HK-2 (cell line): ENCODE measurements around the gene FNIP1.
"Not testable (repeated sequence)": the region's sequence is repeated elsewhere in the genome, so short reads cannot be mapped to it uniquely, and the experiment has no call there.

Source experiments
- DNase-seq: peaks from one replicate; pipeline ENCODE4 v3.0.0-alpha.2; 2018; ENCODE audit not compliant: unreplicated experiment

Gene FNIP1

GRCh38 chr5:131684595-131684994, 112.2 kb downstream of the FNIP1 start:
- no peak for DNase-seq

- no peak for DNase-seq
Measured at GRCh38 chr5:131684051-131684450, 112.8 kb downstream of the FNIP1 start.

GRCh38 chr5:131682826-131683225, 114.0 kb downstream of the FNIP1 start:
- DNase-seq = no peak

DNA sequence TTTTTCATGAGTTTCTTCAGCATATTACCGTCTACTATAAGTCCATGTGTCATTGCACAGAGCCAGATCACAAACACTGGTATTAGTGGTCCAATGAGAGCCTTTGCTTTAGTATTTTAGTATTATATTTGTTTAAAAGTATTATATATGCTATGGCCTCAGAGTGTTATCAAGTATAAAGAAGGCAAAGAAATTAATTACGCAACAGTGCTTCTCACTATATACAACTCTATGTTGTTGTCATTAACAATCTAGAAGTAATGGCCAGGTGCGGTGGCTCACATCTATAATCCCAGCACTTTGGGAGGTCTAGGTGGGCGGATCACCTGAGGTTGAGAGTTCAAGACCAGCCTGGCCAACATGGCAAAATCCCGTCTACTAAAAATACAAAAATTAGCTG, 114.6 kb downstream of the FNIP1 start:
- DNase-seq = no peak

DNA sequence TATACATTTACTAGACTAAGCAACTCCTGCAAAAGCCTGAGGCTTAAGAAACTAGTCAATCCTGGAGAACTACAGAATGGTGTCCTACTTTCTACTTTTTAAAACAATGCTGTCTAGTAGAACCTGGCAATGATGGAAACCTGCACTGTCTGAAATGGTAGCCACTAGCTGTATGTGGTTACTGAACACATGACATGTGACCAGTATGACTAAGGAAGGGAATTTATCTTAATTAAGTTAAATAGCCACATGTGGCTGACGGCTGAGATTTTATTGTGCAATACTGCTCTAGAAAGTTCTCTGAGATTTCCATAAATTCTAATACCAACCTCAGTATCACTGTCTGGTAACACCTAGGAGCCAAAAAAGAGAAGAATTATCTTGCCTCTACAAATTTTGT, 116.9 kb downstream of the FNIP1 start:
- DNase-seq = no peak

DNA sequence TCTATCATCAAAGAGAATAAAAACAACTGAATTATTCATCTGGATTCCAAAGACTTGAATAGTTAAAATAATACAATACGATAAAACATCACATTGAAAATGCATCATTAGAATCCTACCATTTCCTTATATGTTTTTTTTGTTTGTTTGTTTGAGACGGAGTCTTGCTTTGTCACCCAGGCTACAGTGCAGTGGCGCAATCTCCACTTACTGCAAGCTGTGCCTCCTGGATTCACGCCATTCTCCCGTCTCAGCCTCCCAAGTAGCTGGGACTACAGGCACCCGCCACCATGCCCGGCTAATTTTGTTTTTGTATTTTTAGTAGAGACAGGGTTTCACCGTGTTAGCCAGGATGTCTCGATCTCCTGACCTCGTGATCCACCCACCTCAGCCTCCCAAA, 118.5 kb downstream of the FNIP1 start:
- not testable (repeated sequence) for DNase-seq

DNA sequence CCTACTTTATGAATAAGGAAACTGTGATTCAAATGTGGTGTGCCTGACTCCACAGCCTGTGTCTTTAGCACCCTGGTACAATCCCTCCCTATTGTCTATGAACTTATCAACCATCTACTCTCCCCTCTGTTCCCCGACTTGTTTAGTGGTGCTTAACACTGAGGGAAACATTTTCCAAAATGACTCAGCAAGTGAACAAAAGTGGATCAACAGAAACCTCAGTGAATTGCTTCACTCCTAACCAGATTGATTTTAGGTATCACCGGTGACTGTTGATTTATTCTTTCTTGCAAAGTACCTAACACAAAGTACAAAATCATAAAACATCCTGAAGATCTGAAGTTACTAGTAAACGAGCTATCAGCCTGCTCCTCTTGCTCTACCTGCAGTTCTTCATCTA, 119.7 kb downstream of the FNIP1 start:
- DNase-seq = no peak

- DNase-seq = no peak
Measured at GRCh38 chr5:131672776-131673175, 124.0 kb downstream of the FNIP1 start.

- DNase-seq = no peak
Measured at GRCh38 chr5:131671994-131672655, 124.7 kb downstream of the FNIP1 start.

DNA sequence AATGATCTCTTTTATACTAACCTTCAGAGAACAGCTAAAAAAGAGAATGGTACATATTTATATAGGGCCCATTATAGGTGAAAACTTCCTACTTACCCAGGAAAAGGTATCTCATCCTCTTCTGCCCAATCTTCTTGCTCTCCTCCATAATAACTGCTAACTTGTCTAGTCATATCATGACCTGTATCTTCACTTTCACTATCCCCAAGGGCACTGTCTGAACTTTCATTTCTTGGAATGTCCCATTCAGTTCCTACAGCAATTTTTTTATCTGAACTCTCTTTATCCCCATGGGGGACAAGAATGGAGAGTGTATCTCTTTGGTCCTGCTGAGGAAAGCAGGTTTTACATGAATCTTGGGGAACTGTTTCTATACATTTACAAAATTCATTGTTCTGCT, 125.4 kb downstream of the FNIP1 start:
- DNase-seq = no peak

- DNase-seq = no peak
Measured at GRCh38 chr5:131664929-131665328, 131.9 kb downstream of the FNIP1 start.

DNA sequence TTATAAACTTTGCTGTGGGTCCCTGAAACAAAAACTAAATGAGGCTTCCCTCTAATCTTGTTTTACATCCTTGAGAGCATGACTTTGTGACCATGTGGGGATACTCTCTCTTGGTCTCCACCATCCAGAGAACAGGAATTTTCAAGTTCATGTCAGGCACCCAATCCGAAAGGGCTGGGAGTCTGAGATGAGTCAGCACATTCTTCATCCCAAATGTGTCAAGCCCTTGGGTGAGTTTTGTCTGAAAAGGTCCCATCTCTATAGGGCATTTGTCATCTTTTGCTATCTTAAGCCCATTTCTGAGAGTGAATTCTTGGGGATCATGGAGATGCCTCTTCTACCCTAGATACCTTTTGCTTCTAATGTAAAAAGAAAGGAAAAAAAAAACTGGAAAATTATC, 134.9 kb downstream of the FNIP1 start:
- DNase-seq = no peak

- no peak for DNase-seq
Measured at GRCh38 chr5:131659841-131660240, 137.0 kb downstream of the FNIP1 start.

- DNase-seq = no peak
Measured at GRCh38 chr5:131659290-131659689, 137.5 kb downstream of the FNIP1 start.

GRCh38 chr5:131654776-131655175, 142.0 kb downstream of the FNIP1 start:
- no peak for DNase-seq

GRCh38 chr5:131654309-131654708, 142.5 kb downstream of the FNIP1 start:
- DNase-seq = no peak

DNA sequence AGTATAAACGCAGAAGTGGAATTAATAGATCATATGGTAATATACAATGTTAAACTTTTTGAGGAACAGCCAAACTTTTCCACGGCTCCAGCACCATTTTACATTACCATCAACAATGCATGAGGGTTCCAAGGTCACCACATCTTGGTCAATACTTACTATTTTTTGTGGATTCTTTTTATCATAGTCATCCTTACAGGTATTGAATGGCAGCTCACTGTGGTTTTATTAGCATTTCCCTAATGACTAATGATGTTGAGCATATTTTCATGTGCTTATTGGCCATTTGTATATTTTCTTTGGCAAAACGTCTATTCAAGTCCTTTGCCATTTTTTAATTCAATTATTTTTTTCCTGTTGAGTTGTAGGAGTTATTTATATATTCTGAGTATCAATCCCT, 147.7 kb downstream of the FNIP1 start:
- DNase-seq = no peak

DNA sequence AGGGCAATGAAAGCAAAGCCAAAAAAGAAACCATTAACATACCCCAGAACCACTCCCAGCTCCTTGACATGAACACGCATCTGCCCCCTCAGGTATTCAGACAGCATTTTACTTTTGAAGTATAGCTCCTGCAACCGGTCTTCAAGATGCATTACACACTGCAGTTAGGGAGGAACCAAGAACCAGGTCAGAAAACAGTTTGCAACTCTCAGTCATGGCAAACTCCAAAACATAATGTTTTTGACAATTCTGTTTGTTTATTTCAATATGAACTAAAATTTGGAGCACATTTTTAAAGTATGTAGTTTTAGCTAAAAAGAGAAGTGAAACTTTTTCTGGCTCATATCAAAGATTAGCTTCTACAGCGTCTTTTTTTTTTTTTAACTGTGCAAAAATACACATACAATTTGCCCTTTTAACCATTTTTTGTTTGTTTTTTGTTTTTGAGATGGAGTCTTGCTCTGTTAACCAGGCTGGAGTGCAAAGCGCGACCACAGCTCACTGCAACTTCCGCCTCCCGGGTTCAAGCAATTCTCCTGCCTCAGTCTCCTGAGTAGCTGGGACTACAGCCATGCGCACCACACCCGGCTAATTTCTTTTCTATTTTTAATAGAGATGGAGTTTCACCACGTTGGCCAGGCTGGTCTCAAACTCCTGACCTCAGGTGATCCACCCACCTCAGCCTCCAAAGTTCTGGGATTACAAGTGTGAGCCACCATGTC, 149.6 kb downstream of the FNIP1 start:
- no peak for DNase-seq

- no peak for DNase-seq
Measured at GRCh38 chr5:131644822-131645221, 152.0 kb downstream of the FNIP1 start.

GRCh38 chr5:131644370-131644769, 152.4 kb downstream of the FNIP1 start:
- DNase-seq = no peak

GRCh38 chr5:131641494-131641893, 155.3 kb downstream of the FNIP1 start:
- DNase-seq = no peak

GRCh38 chr5:131640043-131640856, 156.6 kb downstream of the FNIP1 start:
- DNase-seq = no peak

GRCh38 chr5:131639148-131639547, 157.7 kb downstream of the FNIP1 start:
- no peak for DNase-seq
